COR-L47 (cell line): ENCODE data around the gene TEF.

ENCODE experiments used
- DNase-seq: peaks from one replicate; lab custom pipeline; 2025; lab: John Stamatoyannopoulos, UW

The TEF gene

GRCh38 chr22:41381329-41382097 is at the start of gene TEF:
Gene TEF (plus strand): TSS chr22:41381942. CDS start chr22:41382045, 103 bp downstream.
- peak; percentile 99 for DNase-seq

GRCh38 chr22:41332217-41332939 is 49.4 kb upstream of the TEF start:
- DNase-seq, result no peak

GRCh38 chr22:41333806-41334205 is 47.9 kb upstream of the TEF start:
- DNase-seq, result no peak

- DNase-seq, result no peak
Observed at GRCh38 chr22:41334215-41334614, 47.5 kb upstream of the TEF start.

GRCh38 chr22:41334951-41335635 is 46.6 kb upstream of the TEF start:
- DNase-seq, result no peak

GRCh38 chr22:41338614-41339212 is 43.0 kb upstream of the TEF start:
- DNase-seq, result no peak

- no peak for DNase-seq
Observed at GRCh38 chr22:41339823-41340222, 41.9 kb upstream of the TEF start.

GRCh38 chr22:41340357-41340756 is 41.4 kb upstream of the TEF start:
- DNase-seq, result no peak

GRCh38 chr22:41341012-41341411 is 40.7 kb upstream of the TEF start:
- no peak for DNase-seq

- no peak for DNase-seq
Observed at GRCh38 chr22:41341990-41342389, 39.8 kb upstream of the TEF start.

GRCh38 chr22:41343300-41343699 is 38.4 kb upstream of the TEF start:
- no peak for DNase-seq

- no peak for DNase-seq
Observed at GRCh38 chr22:41343717-41344116, 38.0 kb upstream of the TEF start.

GRCh38 chr22:41344189-41344788 is 37.5 kb upstream of the TEF start:
- no peak for DNase-seq

- no peak for DNase-seq
Observed at GRCh38 chr22:41345807-41346335, 35.9 kb upstream of the TEF start.

GRCh38 chr22:41347066-41347859 is 34.5 kb upstream of the TEF start:
- DNase-seq, result no peak

- no peak for DNase-seq
Observed at GRCh38 chr22:41348964-41349484, 32.7 kb upstream of the TEF start.

- no peak for DNase-seq
Observed at GRCh38 chr22:41350087-41350486, 31.7 kb upstream of the TEF start.

- DNase-seq, result no peak
Observed at GRCh38 chr22:41351011-41351410, 30.7 kb upstream of the TEF start.

GRCh38 chr22:41352058-41352457 is 29.7 kb upstream of the TEF start:
- no peak for DNase-seq

- DNase-seq, result no peak
Observed at GRCh38 chr22:41353862-41354575, 27.7 kb upstream of the TEF start.
